ENCODE results near the gene STMP1.
"Not testable (repeated sequence)": the region's sequence is repeated elsewhere in the genome, so short reads cannot be mapped to it uniquely, and the experiment has no call there.

- not testable (repeated sequence) for TF ChIP-seq EZH2 (IDR thresholded peaks at IDR 0.05; ENCODE audit: low read length); CTCF (optimal IDR thresholded peaks at IDR 0.05 in 1 of 3, IDR thresholded peaks at IDR 0.05 in 1 of 3, conservative IDR thresholded peaks at IDR 0.05 in 1 of 3; ENCODE audit: extremely low read depth in 1 of 3, insufficient read depth in 2 of 3, low read length in 3 of 3)
Observed at GRCh38 chr7:135692606-135693005, 30.3 kb downstream of the STMP1 start.

All from keratinocyte (primary cell).